Testis (tissue), 3 donors: Measurements from ENCODE around the gene CDH4. TPM values are rescaled to one million over a fixed set of nuclear protein-coding genes. Genes with fewer than 3 reads are reported as not detected.

ENCODE experiments used
- DNase-seq: peaks from one replicate; pipeline ENCODE4 v3.0.0-alpha.2; 2019
- H3K27ac ChIP-seq, 2 donors: fragments of 200-600 bp; sonication (generic); one replicate each; pipeline ENCODE4 v1.5.1; 2019
- H3K27me3 ChIP-seq: fragments of 200-600 bp; sonication (generic); one replicate; pipeline ENCODE4 v1.5.1; 2019
- H3K36me3 ChIP-seq: fragments of 200-600 bp; sonication (generic); one replicate; pipeline ENCODE4 v1.5.1; 2017; ENCODE audit warnings: low read depth; ENCODE audit errors: missing control alignments
- H3K4me1 ChIP-seq: fragments of 200-600 bp; sonication (generic); one replicate; pipeline ENCODE4 v1.5.1; 2019
- H3K4me3 ChIP-seq, 2 donors: fragments of 200-600 bp; sonication (generic); one replicate each; pipeline ENCODE4 v1.5.1; 2017 to 2019
- H3K9me3 ChIP-seq: fragments of 200-600 bp; sonication (generic); one replicate; pipeline ENCODE4 v1.5.1; 2017
- CTCF ChIP-seq, 3 experiments: fragments of 450-650 bp in 2 of 3; fragments of 200-600 bp in 1 of 3; sonication (generic) in 1 of 3; IDR thresholded peaks; one replicate each; pipeline ENCODE4 v1.5.1; 2016 to 2019; ENCODE audit warnings: antibody characterized with exemption in 3 of 3, mild to moderate bottlenecking in 2 of 3, moderate library complexity in 1 of 3
- POLR2A ChIP-seq: fragments of 450-650 bp; IDR thresholded peaks from one replicate; pipeline ENCODE4 v1.6.1; 2017; ENCODE audit warnings: antibody characterized with exemption, mild to moderate bottlenecking, moderate library complexity
- WGBS, 2 donors: methylation state at CpG; one replicate each; pipeline ENCODE4 v1.1.5; 2018; 5-methylcytosine and 5-hydroxymethylcytosine counted together
- intact Hi-C: fragments of 100-400 bp; cut with DNase I; formaldehyde crosslinking; loops from one replicate; pipeline ENCODE4 v1.15.1; 2023; ENCODE audit warnings: low total_unique reads
- polyA plus RNA-seq: library from polyadenylated mRNA; stranded (reverse); fragments of 350-450 nt; fragmentation: Illumina TruSeq; extraction: RNeasy Lipid Tissue Mini Kit (QIAGEN cat#74804); gene quantifications from one replicate; pipeline ENCODE4 v1.2.3, GENCODE V29; 2014; ENCODE audit warnings: low read depth, low replicate concordance; ENCODE audit not compliant: insufficient read depth
- total RNA-seq, 2 donors: library from RNA; depleted of rRNA; stranded (reverse); fragments of >200 nt; gene quantifications; one replicate each; pipeline ENCODE4 v1.2.3, GENCODE V29; 2016

The CDH4 gene
- total and polyA plus RNA-seq, 3 donors from 2014 or later: 1.4 to 3.3 (median 1.9) TPM

GRCh38 chr20:61753987-61754956 is 502.2 kb downstream of the CDH4 start:
- Histone ChIP-seq H3K27ac (no peak overlapping the region), H3K4me3 (no peak overlapping the region), H3K9me3 (no peaks in the 10 kb centered on the region), H3K4me1 (no peaks in the 10 kb centered on the region), H3K27me3 (no peaks in the 10 kb centered on the region), H3K36me3 (no peaks in the 10 kb centered on the region)
- intact Hi-C loops: no loop called here
- WGBS, 2 donors: 87 to 90% methylated on average over 14 to 23 of the region's 23 CpGs
- no peak for TF ChIP-seq CTCF (IDR thresholded peaks at IDR 0.05)
- no peak for TF ChIP-seq POLR2A
- no peak for DNase-seq

GRCh38 chr20:61754976-61755778 is 503.1 kb downstream of the CDH4 start:
- WGBS, 2 donors: 78 to 86% methylated on average over 12 of the region's 12 CpGs
- Histone ChIP-seq H3K4me3 (no peak overlapping the region), H3K36me3 (no peaks in the 10 kb centered on the region), H3K27me3 (no peaks in the 10 kb centered on the region), H3K27ac (no peak overlapping the region), H3K4me1 (peaks cover 6% of the 10 kb centered on the region), H3K9me3 (no peaks in the 10 kb centered on the region)
- DNase-seq: no peak
- no peak for TF ChIP-seq POLR2A
- TF ChIP-seq CTCF (IDR thresholded peaks at IDR 0.05): no peak
- intact Hi-C loops: no loop called here

- intact Hi-C loops: no loop called here
- H3K9me3 ChIP-seq: no peaks in the 10 kb centered on the region
- DNase-seq: no peak
- no peaks in the 10 kb centered on the region for H3K36me3 ChIP-seq
- 84 to 87% methylated on average over 11 to 15 of the region's 15 CpGs for WGBS, 2 donors
- H3K27me3 ChIP-seq: no peaks in the 10 kb centered on the region
- H3K27ac ChIP-seq: no peak overlapping the region
- peaks cover 13% of the 10 kb centered on the region for H3K4me1 ChIP-seq
- no peak overlapping the region for H3K4me3 ChIP-seq
- TF ChIP-seq POLR2A (no peak), CTCF (IDR thresholded peaks at IDR 0.05) (no peak)
These were observed 504.1 kb downstream of the CDH4 start for GRCh38 chr20:61755971-61756845.

GRCh38 chr20:61756966-61757677 is 505.1 kb downstream of the CDH4 start:
- no peak for DNase-seq
- no peak for TF ChIP-seq POLR2A
- no peak for TF ChIP-seq CTCF (IDR thresholded peaks at IDR 0.05)
- intact Hi-C loops: no loop called here
- Histone ChIP-seq H3K27ac (no peak overlapping the region), H3K27me3 (no peaks in the 10 kb centered on the region), H3K9me3 (no peaks in the 10 kb centered on the region), H3K4me1 (peaks cover 13% of the 10 kb centered on the region), H3K36me3 (no peaks in the 10 kb centered on the region), H3K4me3 (no peak overlapping the region)
- WGBS, 2 donors: 73 to 82% methylated on average over 13 to 18 of the region's 18 CpGs
